ENCODE measurements around the gene SAMD11. TPM values are rescaled to one million over a fixed set of nuclear protein-coding genes. Genes with fewer than 3 reads are reported as not detected.

Gene SAMD11
- polyA plus RNA-seq, 1 of the 3 experiments (the other 2 are of a cell fraction), result 2.1 TPM

DNA sequence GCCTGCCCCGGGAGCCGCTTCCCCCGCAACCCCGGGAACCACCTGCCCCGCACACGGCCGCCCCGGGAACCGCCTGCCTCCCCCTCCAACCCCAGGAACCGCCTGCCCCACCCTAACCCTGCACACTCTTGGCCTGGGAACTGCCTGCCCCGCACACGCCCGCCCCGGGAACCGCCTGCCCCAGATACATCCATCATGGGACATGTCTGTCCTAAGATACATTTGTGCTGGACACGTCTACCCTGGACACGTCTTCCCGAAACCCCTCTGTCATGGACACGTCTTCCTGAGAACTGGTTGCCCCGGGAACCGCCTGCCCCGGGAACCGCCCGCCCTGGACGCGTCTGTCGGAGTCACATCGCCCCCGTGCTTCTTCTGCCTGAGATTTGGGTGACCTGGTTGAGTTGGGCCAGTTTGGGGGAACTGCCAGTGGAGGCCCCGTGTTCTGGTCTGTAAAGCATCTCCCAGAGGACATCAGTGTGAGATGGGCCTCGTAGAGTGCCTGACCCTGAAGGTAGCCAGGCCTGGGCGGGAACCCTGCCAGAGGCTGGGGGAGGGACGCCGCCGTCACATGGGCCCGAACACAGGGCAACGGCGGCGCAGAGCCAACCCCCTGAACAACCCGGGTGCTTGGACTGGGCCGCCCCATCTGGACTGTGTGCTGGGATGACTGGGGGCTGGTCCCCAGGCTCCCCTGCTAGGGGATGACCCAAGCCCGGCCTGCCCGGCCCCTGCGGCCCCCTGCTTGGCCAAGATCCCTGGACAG lies 54.5 kb downstream of the SAMD11 start:
- H4K20me1 ChIP-seq (ENCODE audit: insufficient read depth), result no peaks in the 10 kb centered on the region
- H3K36me3 ChIP-seq (replicated peaks in 1 of 2; ENCODE audit: control insufficient read depth in 1 of 2, insufficient read depth in 2 of 2, low read length in 1 of 2), result no peaks in the 10 kb centered on the region
- H3K27ac ChIP-seq (ENCODE audit: low read depth in 2 of 2, low read length in 1 of 2), result no peak overlapping the region
- H3K4me3 ChIP-seq (ENCODE audit: low read depth in 2 of 2, low read length in 1 of 2), result 0 out of 4 replicates have a peak overlapping the region, but pooled peaks of 1 of the 2 experiments have one; percentile 1
- H3K27me3 ChIP-seq (ENCODE audit: insufficient read depth), result no peaks in the 10 kb centered on the region
- CTCF ChIA-PET, result interaction anchor here (9.1 kb wide), 1 partner anchor 19 kb away, joined by 246 read pairs; the partner anchor contains the start of gene HES4
- no peak overlapping the region for H3K4me2 ChIP-seq
- H3K9me2 ChIP-seq, result no peaks in the 10 kb centered on the region
- 30% methylated on average over 12 of the region's 44 CpGs for whole genome bisulfite sequencing (ENCODE audit: low lambda C conversion rate)
- no peak overlapping the region for H2AFZ ChIP-seq (ENCODE audit: low read depth)
- peak; percentile 67 for DNase-seq
- TF ChIP-seq FOXJ3 (CRISPR knock-in tag; IDR thresholded peaks at IDR 0.05) (no peak), SMC3 (IDR thresholded peaks at IDR 0.05; ENCODE audit: low read depth, low read length) (no peak), CHD2 (IDR thresholded peaks at IDR 0.05; ENCODE audit: low read length, partially characterized antibody) (no peak), RXRA (IDR thresholded peaks at IDR 0.05; ENCODE audit: borderline replicate concordance, low read depth) (no peak), NRF1 (IDR thresholded peaks at IDR 0.05; ENCODE audit: low read depth, low read length) (no peak), SIN3A (IDR thresholded peaks at IDR 0.05; ENCODE audit: borderline replicate concordance, low read depth, low read length) (no peak), MXI1 (IDR thresholded peaks at IDR 0.05; ENCODE audit: low read depth, low read length) (no peak), EP300 (IDR thresholded peaks at IDR 0.05; ENCODE audit: borderline replicate concordance in 1 of 2, low read depth in 1 of 2, low read length in 1 of 2) (no peak), TCF12 (IDR thresholded peaks at IDR 0.05) (no peak), MEF2A (IDR thresholded peaks at IDR 0.05; ENCODE audit: borderline replicate concordance, low read depth) (no peak), ELF1 (IDR thresholded peaks at IDR 0.05) (no peak), GABPA (IDR thresholded peaks at IDR 0.05; ENCODE audit: low read depth) (no peak), POLR2AphosphoS5 (IDR thresholded peaks at IDR 0.05; ENCODE audit: low read depth, low read length) (no peak)
- TF ChIP-seq, protein P1, sequence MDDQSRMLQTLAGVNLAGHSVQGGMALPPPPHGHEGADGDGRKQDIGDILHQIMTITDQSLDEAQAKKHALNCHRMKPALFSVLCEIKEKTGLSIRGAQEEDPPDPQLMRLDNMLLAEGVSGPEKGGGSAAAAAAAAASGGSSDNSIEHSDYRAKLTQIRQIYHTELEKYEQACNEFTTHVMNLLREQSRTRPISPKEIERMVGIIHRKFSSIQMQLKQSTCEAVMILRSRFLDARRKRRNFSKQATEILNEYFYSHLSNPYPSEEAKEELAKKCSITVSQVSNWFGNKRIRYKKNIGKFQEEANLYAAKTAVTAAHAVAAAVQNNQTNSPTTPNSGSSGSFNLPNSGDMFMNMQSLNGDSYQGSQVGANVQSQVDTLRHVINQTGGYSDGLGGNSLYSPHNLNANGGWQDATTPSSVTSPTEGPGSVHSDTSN (IDR thresholded peaks at IDR 0.05), result no peak
- TF ChIP-seq, protein P2, sequence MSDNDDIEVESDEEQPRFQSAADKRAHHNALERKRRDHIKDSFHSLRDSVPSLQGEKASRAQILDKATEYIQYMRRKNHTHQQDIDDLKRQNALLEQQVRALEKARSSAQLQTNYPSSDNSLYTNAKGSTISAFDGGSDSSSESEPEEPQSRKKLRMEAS (IDR thresholded peaks at IDR 0.05; ENCODE audit: low read depth), result no peak
- TF ChIP-seq, protein P3, sequence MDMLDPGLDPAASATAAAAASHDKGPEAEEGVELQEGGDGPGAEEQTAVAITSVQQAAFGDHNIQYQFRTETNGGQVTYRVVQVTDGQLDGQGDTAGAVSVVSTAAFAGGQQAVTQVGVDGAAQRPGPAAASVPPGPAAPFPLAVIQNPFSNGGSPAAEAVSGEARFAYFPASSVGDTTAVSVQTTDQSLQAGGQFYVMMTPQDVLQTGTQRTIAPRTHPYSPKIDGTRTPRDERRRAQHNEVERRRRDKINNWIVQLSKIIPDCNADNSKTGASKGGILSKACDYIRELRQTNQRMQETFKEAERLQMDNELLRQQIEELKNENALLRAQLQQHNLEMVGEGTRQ (IDR thresholded peaks at IDR 0.05; ENCODE audit: borderline replicate concordance, low read depth, low read length), result no peak
- TF ChIP-seq, protein P4, sequence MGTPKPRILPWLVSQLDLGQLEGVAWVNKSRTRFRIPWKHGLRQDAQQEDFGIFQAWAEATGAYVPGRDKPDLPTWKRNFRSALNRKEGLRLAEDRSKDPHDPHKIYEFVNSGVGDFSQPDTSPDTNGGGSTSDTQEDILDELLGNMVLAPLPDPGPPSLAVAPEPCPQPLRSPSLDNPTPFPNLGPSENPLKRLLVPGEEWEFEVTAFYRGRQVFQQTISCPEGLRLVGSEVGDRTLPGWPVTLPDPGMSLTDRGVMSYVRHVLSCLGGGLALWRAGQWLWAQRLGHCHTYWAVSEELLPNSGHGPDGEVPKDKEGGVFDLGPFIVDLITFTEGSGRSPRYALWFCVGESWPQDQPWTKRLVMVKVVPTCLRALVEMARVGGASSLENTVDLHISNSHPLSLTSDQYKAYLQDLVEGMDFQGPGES (IDR thresholded peaks at IDR 0.05; ENCODE audit: low read depth, low read length), result no peak
- TF ChIP-seq, protein P5, sequence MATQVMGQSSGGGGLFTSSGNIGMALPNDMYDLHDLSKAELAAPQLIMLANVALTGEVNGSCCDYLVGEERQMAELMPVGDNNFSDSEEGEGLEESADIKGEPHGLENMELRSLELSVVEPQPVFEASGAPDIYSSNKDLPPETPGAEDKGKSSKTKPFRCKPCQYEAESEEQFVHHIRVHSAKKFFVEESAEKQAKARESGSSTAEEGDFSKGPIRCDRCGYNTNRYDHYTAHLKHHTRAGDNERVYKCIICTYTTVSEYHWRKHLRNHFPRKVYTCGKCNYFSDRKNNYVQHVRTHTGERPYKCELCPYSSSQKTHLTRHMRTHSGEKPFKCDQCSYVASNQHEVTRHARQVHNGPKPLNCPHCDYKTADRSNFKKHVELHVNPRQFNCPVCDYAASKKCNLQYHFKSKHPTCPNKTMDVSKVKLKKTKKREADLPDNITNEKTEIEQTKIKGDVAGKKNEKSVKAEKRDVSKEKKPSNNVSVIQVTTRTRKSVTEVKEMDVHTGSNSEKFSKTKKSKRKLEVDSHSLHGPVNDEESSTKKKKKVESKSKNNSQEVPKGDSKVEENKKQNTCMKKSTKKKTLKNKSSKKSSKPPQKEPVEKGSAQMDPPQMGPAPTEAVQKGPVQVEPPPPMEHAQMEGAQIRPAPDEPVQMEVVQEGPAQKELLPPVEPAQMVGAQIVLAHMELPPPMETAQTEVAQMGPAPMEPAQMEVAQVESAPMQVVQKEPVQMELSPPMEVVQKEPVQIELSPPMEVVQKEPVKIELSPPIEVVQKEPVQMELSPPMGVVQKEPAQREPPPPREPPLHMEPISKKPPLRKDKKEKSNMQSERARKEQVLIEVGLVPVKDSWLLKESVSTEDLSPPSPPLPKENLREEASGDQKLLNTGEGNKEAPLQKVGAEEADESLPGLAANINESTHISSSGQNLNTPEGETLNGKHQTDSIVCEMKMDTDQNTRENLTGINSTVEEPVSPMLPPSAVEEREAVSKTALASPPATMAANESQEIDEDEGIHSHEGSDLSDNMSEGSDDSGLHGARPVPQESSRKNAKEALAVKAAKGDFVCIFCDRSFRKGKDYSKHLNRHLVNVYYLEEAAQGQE (IDR thresholded peaks at IDR 0.05; ENCODE audit: low read depth, low read length), result no peak
- TF ChIP-seq, protein P6, sequence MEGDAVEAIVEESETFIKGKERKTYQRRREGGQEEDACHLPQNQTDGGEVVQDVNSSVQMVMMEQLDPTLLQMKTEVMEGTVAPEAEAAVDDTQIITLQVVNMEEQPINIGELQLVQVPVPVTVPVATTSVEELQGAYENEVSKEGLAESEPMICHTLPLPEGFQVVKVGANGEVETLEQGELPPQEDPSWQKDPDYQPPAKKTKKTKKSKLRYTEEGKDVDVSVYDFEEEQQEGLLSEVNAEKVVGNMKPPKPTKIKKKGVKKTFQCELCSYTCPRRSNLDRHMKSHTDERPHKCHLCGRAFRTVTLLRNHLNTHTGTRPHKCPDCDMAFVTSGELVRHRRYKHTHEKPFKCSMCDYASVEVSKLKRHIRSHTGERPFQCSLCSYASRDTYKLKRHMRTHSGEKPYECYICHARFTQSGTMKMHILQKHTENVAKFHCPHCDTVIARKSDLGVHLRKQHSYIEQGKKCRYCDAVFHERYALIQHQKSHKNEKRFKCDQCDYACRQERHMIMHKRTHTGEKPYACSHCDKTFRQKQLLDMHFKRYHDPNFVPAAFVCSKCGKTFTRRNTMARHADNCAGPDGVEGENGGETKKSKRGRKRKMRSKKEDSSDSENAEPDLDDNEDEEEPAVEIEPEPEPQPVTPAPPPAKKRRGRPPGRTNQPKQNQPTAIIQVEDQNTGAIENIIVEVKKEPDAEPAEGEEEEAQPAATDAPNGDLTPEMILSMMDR (IDR thresholded peaks at IDR 0.05), result no peak
- POLR2A ChIA-PET, result no interaction called here
- H3K4me1 ChIP-seq (ENCODE audit: control insufficient read depth in 1 of 2, insufficient read depth in 2 of 2, low read depth in 1 of 2, low read length in 1 of 2), result peaks cover 0 to 21% of the 10 kb centered on the region in 2 experiments; a peak in 1 of 4 replicates
- H3K9me3 ChIP-seq, result no peaks in the 10 kb centered on the region
- H3K79me2 ChIP-seq (ENCODE audit: insufficient read depth), result no peaks in the 10 kb centered on the region
- no peak overlapping the region for H3K9ac ChIP-seq
- H3F3A ChIP-seq (replicated peaks; ENCODE audit: insufficient read depth), result peaks cover 3% of the 10 kb centered on the region
